Adrenal gland (tissue), 12 donors: ENCODE results near the gene KCTD3. TPM values are rescaled to one million over a fixed set of nuclear protein-coding genes. Genes with fewer than 3 reads are reported as not detected.

Source experiments
- DNase-seq, 7 donors: peaks; one replicate each; pipeline ENCODE4 v3.0.0-alpha.2; 2019 to 2020
- H3K27ac ChIP-seq, 5 donors: fragments of 200-600 bp; sonication (generic) in 4 of 5; 1 replicate in 3 of 5; 2 replicates in 2 of 5; pipeline versions ENCODE4 v1.5.1 to v1.8.0; 2016 to 2020; ENCODE audit warnings: mild to moderate bottlenecking in 1 of 5
- H3K27me3 ChIP-seq: fragments of 200-600 bp; 2 replicates; pipeline ENCODE4 v1.8.0; 2021
- H3K36me3 ChIP-seq, 2 donors: fragments of 200-600 bp; replicated peaks in 1 of 2; 1 replicate in 1 of 2; 2 replicates in 1 of 2; pipeline versions ENCODE4 v1.5.1 to v1.8.0; 2018 to 2022
- H3K4me1 ChIP-seq, 2 donors: fragments of 200-600 bp; replicated peaks in 1 of 2; 1 replicate in 1 of 2; 2 replicates in 1 of 2; pipeline versions ENCODE4 v1.5.1 to v1.8.0; 2018 to 2021
- H3K4me3 ChIP-seq, 4 donors: fragments of 200-600 bp; sonication (generic) in 3 of 4; one replicate each; pipeline ENCODE4 v1.5.1; 2016 to 2018
- H3K9me3 ChIP-seq, 3 donors: fragments of 200-600 bp; sonication (generic) in 1 of 3; replicated peaks in 1 of 3; 1 replicate in 2 of 3; 2 replicates in 1 of 3; pipeline versions ENCODE4 v1.5.1 to v1.8.0; 2016 to 2021
- CTCF ChIP-seq, 6 experiments: fragments of 450-650 bp in 4 of 6; fragments of 200-600 bp in 2 of 6; sonication (generic) in 1 of 6; IDR thresholded peaks; 1 replicate in 5 of 6; 2 replicates in 1 of 6; pipeline versions ENCODE4 v1.5.1 to v1.8.0; 2016 to 2021; ENCODE audit warnings: antibody characterized with exemption in 6 of 6, mild to moderate bottlenecking in 2 of 6, moderate library complexity in 1 of 6
- POLR2A ChIP-seq, 2 donors: fragments of 450-650 bp; IDR thresholded peaks; one replicate each; pipeline ENCODE4 v1.6.1; 2017; ENCODE audit warnings: antibody characterized with exemption in 2 of 2, mild to moderate bottlenecking in 2 of 2, moderate library complexity in 1 of 2
- WGBS, 4 donors: extraction: QIAGEN DNeasy Blood & Tissue Kit in 2 of 4; methylation state at CpG; one replicate each; pipeline versions ENCODE4 v1.1.5 to v1.1.7; 2013 to 2017; 5-methylcytosine and 5-hydroxymethylcytosine counted together
- intact Hi-C, 2 donors: fragments of 100-400 bp; cut with DNase I; formaldehyde crosslinking; loops; one replicate each; pipeline versions ENCODE4 v1.14.1 to v1.15.0; 2022 to 2023
- polyA plus RNA-seq, 3 donors: library from polyadenylated mRNA; stranded (reverse); fragments of 200-250 nt in 2 of 3; fragments of 350-450 nt in 1 of 3; fragmentation: Illumina TruSeq in 1 of 3; extraction: RNeasy Lipid Tissue Mini Kit (QIAGEN cat#74804) in 1 of 3; gene quantifications; one replicate each; pipeline ENCODE4 v1.2.3, GENCODE V29; 2013 to 2014
- total RNA-seq, 9 donors: library from RNA; depleted of rRNA in 4 of 9; stranded (reverse); fragments of >200 nt in 4 of 9; fragments of 120-200 nt in 1 of 9; fragmentation: NEBNext Ultra II Directional in 1 of 9; extraction: Animal tissue kit (Norgen Biotek cat#: 25700) in 1 of 9; gene quantifications; one replicate each; pipeline versions ENCODE4 v1.1.0 to v1.2.4, GENCODE V29; 2013 to 2023
- donor health status: healthy with polysubstance abuse.
- donor health status: Bipolar disorder and iron deficiency.
- donor health status: DM: yes; HTN: yes; CAD: no.
- donor health status: DM: no; HTN: no; CAD: no.
- donor health status: DM: no; HTN: no; CAD: no.
- donor health status: DM: yes; HTN: yes; CAD: no.

The KCTD3 gene
- total and polyA plus RNA-seq, 12 donors, result 78.0 to 169 (median 116) TPM

GRCh38 chr1:215526846-215527151 is 40.3 kb upstream of the KCTD3 start:
- no peak for DNase-seq
- Histone ChIP-seq H3K36me3 (no peaks in the 10 kb centered on the region), H3K27ac (no peak overlapping the region), H3K4me1 (peaks cover 0 to 7% of the 10 kb centered on the region in 2 donors), H3K9me3 (no peaks in the 10 kb centered on the region), H3K4me3 (no peak overlapping the region), H3K27me3 (no peaks in the 10 kb centered on the region)
- intact Hi-C loops, result loop anchor here (10.0 kb wide), 3 partner anchors 732 to 1192 kb away; no protein-coding TSS in a partner anchor
- TF ChIP-seq POLR2A (IDR thresholded peaks at IDR 0.05) (no peak), CTCF (IDR thresholded peaks at IDR 0.05) (peak in 3 of 6 experiments; percentile 2 to 6 (median 2))

GRCh38 chr1:215529111-215529510 is 38.0 kb upstream of the KCTD3 start:
- Histone ChIP-seq H3K9me3 (no peaks in the 10 kb centered on the region), H3K27ac (no peak overlapping the region), H3K27me3 (no peaks in the 10 kb centered on the region), H3K36me3 (no peaks in the 10 kb centered on the region), H3K4me3 (no peak overlapping the region), H3K4me1 (peaks cover 0 to 3% of the 10 kb centered on the region in 2 donors)
- intact Hi-C loops, result loop anchor here (10.0 kb wide), 3 partner anchors 734 to 1194 kb away; no protein-coding TSS in a partner anchor
- no peak for DNase-seq
- WGBS, 4 donors, result 78 to 84% (median 83%) methylated on average over 4 of the region's 4 CpGs
- TF ChIP-seq CTCF (IDR thresholded peaks at IDR 0.05) (no peak), POLR2A (IDR thresholded peaks at IDR 0.05) (no peak)

- 83 to 88% (median 86%) methylated on average over 2 of the region's 2 CpGs for WGBS, 4 donors
- Histone ChIP-seq H3K4me1 (no peaks in the 10 kb centered on the region), H3K36me3 (no peaks in the 10 kb centered on the region), H3K27ac (no peak overlapping the region), H3K4me3 (no peak overlapping the region), H3K9me3 (no peaks in the 10 kb centered on the region), H3K27me3 (no peaks in the 10 kb centered on the region)
- no peak for DNase-seq
- no peak for TF ChIP-seq CTCF (IDR thresholded peaks at IDR 0.05)
- TF ChIP-seq POLR2A (IDR thresholded peaks at IDR 0.05), result no peak
- intact Hi-C loops, result loop anchor here (10.0 kb wide), 3 partner anchors 735 to 1195 kb away; no protein-coding TSS in a partner anchor
These were observed 37.5 kb upstream of the KCTD3 start for GRCh38 chr1:215529571-215529970.

GRCh38 chr1:215530401-215530984 is 36.6 kb upstream of the KCTD3 start:
- intact Hi-C loops, result no loop called here
- H3K4me1 ChIP-seq, result no peaks in the 10 kb centered on the region
- H3K36me3 ChIP-seq, result no peaks in the 10 kb centered on the region
- H3K27ac ChIP-seq, result no peak overlapping the region
- no peak for DNase-seq
- no peak for TF ChIP-seq CTCF (IDR thresholded peaks at IDR 0.05)
- no peak for TF ChIP-seq POLR2A (IDR thresholded peaks at IDR 0.05)
- H3K27me3 ChIP-seq, result no peaks in the 10 kb centered on the region
- no peaks in the 10 kb centered on the region for H3K9me3 ChIP-seq
- WGBS, 4 donors, result 79 to 85% (median 82%) methylated on average over 5 of the region's 5 CpGs
- H3K4me3 ChIP-seq, result no peak overlapping the region
